H9 (cell line): Measurements from ENCODE around the gene PRX. TPM values are rescaled to one million over a fixed set of nuclear protein-coding genes. Genes with fewer than 3 reads are reported as not detected.

Source experiments
- DNase-seq: peaks from one replicate; pipeline ENCODE4 v3.0.0-alpha.2; 2017
- H2AFZ ChIP-seq: one replicate; pipeline ENCODE4 v1.6.1; 2013; ENCODE audit warnings: mild to moderate bottlenecking, low read length, control low read depth, moderate library complexity
- H2AK5ac ChIP-seq: 2 replicates; pipeline ENCODE4 v1.6.1; 2013; ENCODE audit warnings: low read length, control low read depth, mixed read lengths; ENCODE audit not compliant: insufficient read length
- H2BK120ac ChIP-seq: one replicate; pipeline ENCODE4 v1.6.1; 2013; ENCODE audit warnings: low read depth, mild to moderate bottlenecking, low read length, control low read depth, inconsistent platforms; ENCODE audit not compliant: poor library complexity, severe bottlenecking
- H2BK12ac ChIP-seq: 2 replicates; pipeline ENCODE4 v1.6.1; 2013; ENCODE audit warnings: low read length, control low read depth, mixed read lengths, low read depth; ENCODE audit not compliant: insufficient read length
- H2BK15ac ChIP-seq: 2 replicates; pipeline ENCODE4 v1.6.1; 2013; ENCODE audit warnings: low read depth, low read length, control low read depth
- H2BK20ac ChIP-seq: one replicate; pipeline ENCODE4 v1.6.1; 2013; ENCODE audit warnings: low read depth, mild to moderate bottlenecking, low read length, control low read depth, inconsistent platforms; ENCODE audit not compliant: poor library complexity, severe bottlenecking
- H2BK5ac ChIP-seq: 2 replicates; pipeline ENCODE4 v1.6.1; 2013; ENCODE audit warnings: low read length, control low read depth, mixed read lengths; ENCODE audit not compliant: insufficient read length
- H3K14ac ChIP-seq: 2 replicates; pipeline ENCODE4 v1.6.1; 2013; ENCODE audit warnings: low read length, control low read depth; ENCODE audit not compliant: insufficient read depth
- H3K18ac ChIP-seq: 2 replicates; pipeline ENCODE4 v1.6.1; 2013; ENCODE audit warnings: low read depth, mild to moderate bottlenecking, mixed read lengths, low read length, control low read depth; ENCODE audit not compliant: insufficient read length
- H3K23ac ChIP-seq: 2 replicates; pipeline ENCODE4 v1.6.1; 2013; ENCODE audit warnings: low read length, control low read depth, mixed read lengths, low read depth; ENCODE audit not compliant: insufficient read length
- H3K23me2 ChIP-seq: 2 replicates; pipeline ENCODE4 v1.6.1; 2013; ENCODE audit warnings: low read depth, mild to moderate bottlenecking, mixed read lengths, low read length, control low read depth; ENCODE audit not compliant: insufficient read length, poor library complexity, severe bottlenecking
- H3K27ac ChIP-seq: 2 replicates; pipeline ENCODE4 v1.5.1; 2013; ENCODE audit warnings: low read length, control low read depth, mixed read lengths, low read depth; ENCODE audit not compliant: insufficient read length
- H3K27me3 ChIP-seq: 2 replicates; pipeline ENCODE4 v1.6.1; 2013; ENCODE audit warnings: low read length, control low read depth, inconsistent platforms; ENCODE audit not compliant: insufficient read depth
- H3K4ac ChIP-seq: 2 replicates; pipeline ENCODE4 v1.6.1; 2013; ENCODE audit warnings: low read depth, mild to moderate bottlenecking, control low read depth, inconsistent platforms, low read length, moderate library complexity
- H3K4me1 ChIP-seq: 2 replicates; pipeline ENCODE4 v1.6.1; 2013; ENCODE audit warnings: low read length, control low read depth, inconsistent platforms; ENCODE audit not compliant: insufficient read depth
- H3K4me2 ChIP-seq: 2 replicates; pipeline ENCODE4 v1.6.1; 2013; ENCODE audit warnings: low read length, control low read depth, mixed read lengths; ENCODE audit not compliant: insufficient read length, insufficient read depth
- H3K56ac ChIP-seq: 2 replicates; pipeline ENCODE4 v1.6.1; 2013; ENCODE audit warnings: low read depth, mild to moderate bottlenecking, mixed read lengths, low read length, control low read depth; ENCODE audit not compliant: insufficient read length
- H3K79me1 ChIP-seq: 2 replicates; pipeline ENCODE4 v1.6.1; 2013; ENCODE audit warnings: low read depth, mild to moderate bottlenecking, moderate library complexity, low read length, control low read depth, inconsistent platforms; ENCODE audit not compliant: insufficient read depth, poor library complexity, severe bottlenecking
- H3K79me2 ChIP-seq: 2 replicates; pipeline ENCODE4 v1.6.1; 2013; ENCODE audit warnings: low read length, control low read depth, inconsistent platforms; ENCODE audit not compliant: insufficient read depth
- H3K9ac ChIP-seq: 2 replicates; pipeline ENCODE4 v1.6.1; 2013; ENCODE audit warnings: low read length, control low read depth, mixed read lengths; ENCODE audit not compliant: insufficient read length; ENCODE audit errors: extremely low read depth
- H3K9me3 ChIP-seq: one replicate; pipeline ENCODE4 v1.6.1; 2013; ENCODE audit warnings: low read depth, low read length, inconsistent platforms; ENCODE audit not compliant: control insufficient read depth
- H3T11ph ChIP-seq: one replicate; pipeline ENCODE4 v1.6.1; 2013; ENCODE audit warnings: mild to moderate bottlenecking, low read length, control low read depth, inconsistent platforms
- H4K20me1 ChIP-seq: one replicate; pipeline ENCODE4 v1.6.1; 2013; ENCODE audit not compliant: control insufficient read depth, insufficient read length, insufficient read depth
- H4K5ac ChIP-seq: 2 replicates; pipeline ENCODE4 v1.6.1; 2013; ENCODE audit warnings: low read depth, mild to moderate bottlenecking, mixed read lengths, low read length, control low read depth; ENCODE audit not compliant: insufficient read length
- H4K8ac ChIP-seq: replicated peaks from 2 replicates; pipeline ENCODE4 v1.6.1; 2013; ENCODE audit warnings: low read length, control low read depth, mixed read lengths, low read depth; ENCODE audit not compliant: insufficient read length
- H4K91ac ChIP-seq: 2 replicates; pipeline ENCODE4 v1.6.1; 2013; ENCODE audit warnings: low read depth, mild to moderate bottlenecking, moderate library complexity, mixed read lengths, low read length, control low read depth; ENCODE audit not compliant: insufficient read length
- H3K27ac Mint-ChIP-seq, 3 experiments: 2 replicates in 2 of 3; 3 replicates in 1 of 3; pipeline ENCODE4 v1.8.0; 2020 to 2021; ENCODE audit warnings: mixed read lengths in 3 of 3, mild to moderate bottlenecking in 1 of 3, moderate library complexity in 1 of 3
- H3K27me3 Mint-ChIP-seq: 2 replicates; pipeline ENCODE4 v1.8.0; 2021; ENCODE audit warnings: low read depth, mild to moderate bottlenecking, moderate library complexity, mixed read lengths
- H3K36me3 Mint-ChIP-seq, 3 experiments: 2 replicates in 2 of 3; 3 replicates in 1 of 3; pipeline ENCODE4 v1.8.0; 2020 to 2021; ENCODE audit warnings: low read depth in 3 of 3, mixed read lengths in 3 of 3; ENCODE audit not compliant: insufficient read depth in 1 of 3
- H3K4me1 Mint-ChIP-seq, 2 experiments: 2 replicates each; pipeline ENCODE4 v1.8.0; 2020; ENCODE audit warnings: mixed read lengths in 2 of 2
- H3K4me3 Mint-ChIP-seq, 2 experiments: 2 replicates in 1 of 2; 3 replicates in 1 of 2; pipeline ENCODE4 v1.8.0; 2020 to 2021; ENCODE audit warnings: mild to moderate bottlenecking in 2 of 2, mixed read lengths in 2 of 2, moderate library complexity in 1 of 2
- H3K9me3 Mint-ChIP-seq, 2 experiments: 2 replicates in 1 of 2; 3 replicates in 1 of 2; pipeline ENCODE4 v1.8.0; 2020; ENCODE audit warnings: mild to moderate bottlenecking in 2 of 2, mixed read lengths in 2 of 2, moderate library complexity in 1 of 2
- WGBS: extraction: QIAGEN DNeasy Blood & Tissue Kit; methylation state at CpG from one replicate; pipeline ENCODE4 v1.1.7; 2013; ENCODE audit warnings: missing lambda C conversion rate, low lambda C conversion rate, mixed read lengths; ENCODE audit not compliant: insufficient read length; ENCODE audit errors: extremely low coverage; 5-methylcytosine and 5-hydroxymethylcytosine counted together
- total RNA-seq: library from RNA; stranded (reverse); gene quantifications from 2 replicates; pipeline ENCODE4 v1.2.1, GENCODE V29; 2021
- TF ChIP-seq, protein P1 (sequence below): fragments of 200-600 bp; sonication (generic); conservative IDR thresholded peaks from 3 replicates; pipeline ENCODE4 v1.8.0; 2021; ENCODE audit warnings: antibody characterized with exemption, mild to moderate bottlenecking

The PRX gene
- total RNA-seq, 1 experiment from 2014 or later = 4.0 TPM

DNA sequence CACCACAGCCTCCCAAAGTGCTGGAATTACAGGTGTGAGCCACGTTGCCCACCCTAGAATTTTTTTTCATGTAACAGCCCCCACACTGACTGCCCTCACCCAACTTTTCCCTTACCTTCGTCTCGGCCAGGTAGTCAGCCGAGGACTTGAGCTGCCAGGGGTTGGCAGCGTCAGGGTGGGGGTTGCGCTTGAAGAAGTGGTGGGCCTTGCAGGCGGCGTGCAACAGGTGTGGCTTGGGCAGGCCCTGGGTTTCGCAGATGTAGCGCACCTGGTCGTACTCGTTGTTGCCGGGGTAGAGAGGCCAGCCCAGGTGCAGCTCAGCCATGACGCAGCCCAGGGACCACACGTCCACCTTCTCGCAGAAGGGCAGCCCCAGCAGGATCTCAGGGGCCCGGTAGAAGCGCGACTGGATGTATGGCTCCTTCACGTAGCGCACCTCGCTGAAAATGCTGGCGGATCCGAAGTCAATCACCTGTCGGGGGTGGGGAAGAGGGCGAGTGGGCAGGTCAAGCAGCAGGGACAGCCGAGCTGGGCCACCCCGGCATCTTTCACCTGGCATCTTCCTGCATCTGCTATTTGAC, 29.4 kb downstream of the PRX start:
- H3K4me1 ChIP-seq = no peaks in the 10 kb centered on the region
- no peak overlapping the region for H3T11ph ChIP-seq
- no peaks in the 10 kb centered on the region for H3K79me2 ChIP-seq
- H3K9ac ChIP-seq = no peak overlapping the region
- no peak overlapping the region for H3K4me2 ChIP-seq
- H2BK12ac ChIP-seq = no peak overlapping the region
- no peak overlapping the region for H4K91ac ChIP-seq
- no peak overlapping the region for H3K56ac ChIP-seq
- peaks cover 2% of the 10 kb centered on the region for H4K20me1 ChIP-seq
- H3K27ac Mint-ChIP-seq = peak overlapping the region; percentile 7 to 92 (median 34); a peak in 4 of 7 replicates
- H3K4ac ChIP-seq = no peak overlapping the region
- TF ChIP-seq, protein P1, sequence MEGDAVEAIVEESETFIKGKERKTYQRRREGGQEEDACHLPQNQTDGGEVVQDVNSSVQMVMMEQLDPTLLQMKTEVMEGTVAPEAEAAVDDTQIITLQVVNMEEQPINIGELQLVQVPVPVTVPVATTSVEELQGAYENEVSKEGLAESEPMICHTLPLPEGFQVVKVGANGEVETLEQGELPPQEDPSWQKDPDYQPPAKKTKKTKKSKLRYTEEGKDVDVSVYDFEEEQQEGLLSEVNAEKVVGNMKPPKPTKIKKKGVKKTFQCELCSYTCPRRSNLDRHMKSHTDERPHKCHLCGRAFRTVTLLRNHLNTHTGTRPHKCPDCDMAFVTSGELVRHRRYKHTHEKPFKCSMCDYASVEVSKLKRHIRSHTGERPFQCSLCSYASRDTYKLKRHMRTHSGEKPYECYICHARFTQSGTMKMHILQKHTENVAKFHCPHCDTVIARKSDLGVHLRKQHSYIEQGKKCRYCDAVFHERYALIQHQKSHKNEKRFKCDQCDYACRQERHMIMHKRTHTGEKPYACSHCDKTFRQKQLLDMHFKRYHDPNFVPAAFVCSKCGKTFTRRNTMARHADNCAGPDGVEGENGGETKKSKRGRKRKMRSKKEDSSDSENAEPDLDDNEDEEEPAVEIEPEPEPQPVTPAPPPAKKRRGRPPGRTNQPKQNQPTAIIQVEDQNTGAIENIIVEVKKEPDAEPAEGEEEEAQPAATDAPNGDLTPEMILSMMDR = no peak
- H3K23me2 ChIP-seq = no peaks in the 10 kb centered on the region
- H3K9me3 Mint-ChIP-seq = no peaks in the 10 kb centered on the region
- no peaks in the 10 kb centered on the region for H3K9me3 ChIP-seq
- H3K79me1 ChIP-seq = no peaks in the 10 kb centered on the region
- no peak for DNase-seq
- H2AK5ac ChIP-seq = no peak overlapping the region
- peaks cover 4 to 7% of the 10 kb centered on the region in 2 experiments for H3K4me1 Mint-ChIP-seq
- H4K8ac ChIP-seq = no peak overlapping the region
- no peak overlapping the region for H2BK20ac ChIP-seq
- no peak overlapping the region for H3K4me3 Mint-ChIP-seq
- H3K18ac ChIP-seq = no peak overlapping the region
- no peak overlapping the region for H3K14ac ChIP-seq
- no peak overlapping the region for H2BK15ac ChIP-seq
- peaks cover 0 to 7% (median 0%) of the 10 kb centered on the region in 3 experiments; a peak in 2 of 7 replicates for H3K36me3 Mint-ChIP-seq
- no peak overlapping the region for H2BK5ac ChIP-seq
- no peak overlapping the region for H2AFZ ChIP-seq
- no peaks in the 10 kb centered on the region for H3K27me3 ChIP-seq
- no peak overlapping the region for H3K27ac ChIP-seq
- H3K27me3 Mint-ChIP-seq = peaks cover 10% of the 10 kb centered on the region; the same call in 1 of the 2 replicates
- no CpG with 5 or more reads among the region's 28 CpGs for WGBS
- no peak overlapping the region for H2BK120ac ChIP-seq
- no peak overlapping the region for H4K5ac ChIP-seq
- no peak overlapping the region for H3K23ac ChIP-seq
